GM12873 (cell line): ENCODE measurements around the gene TCEANC2.

Experiments used
- TF ChIP-seq, protein P1 (sequence below): IDR thresholded peaks from 2 replicates; pipeline ENCODE4 v1.5.1; 2012; ENCODE audit warnings: low read depth, mild to moderate bottlenecking, moderate library complexity, low read length, control low read depth; ENCODE audit not compliant: insufficient read depth; ENCODE audit errors: missing control alignments

The TCEANC2 gene

GRCh38 chr1:54064299-54064698 is 10.9 kb downstream of the TCEANC2 start:
- TF ChIP-seq, protein P1, sequence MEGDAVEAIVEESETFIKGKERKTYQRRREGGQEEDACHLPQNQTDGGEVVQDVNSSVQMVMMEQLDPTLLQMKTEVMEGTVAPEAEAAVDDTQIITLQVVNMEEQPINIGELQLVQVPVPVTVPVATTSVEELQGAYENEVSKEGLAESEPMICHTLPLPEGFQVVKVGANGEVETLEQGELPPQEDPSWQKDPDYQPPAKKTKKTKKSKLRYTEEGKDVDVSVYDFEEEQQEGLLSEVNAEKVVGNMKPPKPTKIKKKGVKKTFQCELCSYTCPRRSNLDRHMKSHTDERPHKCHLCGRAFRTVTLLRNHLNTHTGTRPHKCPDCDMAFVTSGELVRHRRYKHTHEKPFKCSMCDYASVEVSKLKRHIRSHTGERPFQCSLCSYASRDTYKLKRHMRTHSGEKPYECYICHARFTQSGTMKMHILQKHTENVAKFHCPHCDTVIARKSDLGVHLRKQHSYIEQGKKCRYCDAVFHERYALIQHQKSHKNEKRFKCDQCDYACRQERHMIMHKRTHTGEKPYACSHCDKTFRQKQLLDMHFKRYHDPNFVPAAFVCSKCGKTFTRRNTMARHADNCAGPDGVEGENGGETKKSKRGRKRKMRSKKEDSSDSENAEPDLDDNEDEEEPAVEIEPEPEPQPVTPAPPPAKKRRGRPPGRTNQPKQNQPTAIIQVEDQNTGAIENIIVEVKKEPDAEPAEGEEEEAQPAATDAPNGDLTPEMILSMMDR, result no peak

DNA sequence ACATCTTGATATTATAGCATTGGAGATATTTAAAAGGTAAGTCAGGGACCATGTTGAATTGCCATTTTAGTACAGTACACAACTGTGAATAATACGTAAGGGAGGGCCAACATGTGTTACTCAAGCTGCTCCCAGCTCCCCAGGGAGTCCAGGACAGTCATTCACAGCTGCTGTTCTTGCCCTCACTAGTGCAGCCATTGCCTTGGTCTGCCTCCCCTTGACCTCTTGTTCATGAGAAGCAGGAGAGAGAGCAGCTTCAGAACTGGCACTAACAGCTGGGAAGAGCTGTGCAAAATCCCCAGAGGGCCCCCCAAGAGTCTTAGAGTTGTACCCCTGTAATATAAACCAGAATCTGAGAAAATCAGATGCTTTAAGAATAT is 16.4 kb downstream of the TCEANC2 start:
- TF ChIP-seq, protein P1, result no peak

DNA sequence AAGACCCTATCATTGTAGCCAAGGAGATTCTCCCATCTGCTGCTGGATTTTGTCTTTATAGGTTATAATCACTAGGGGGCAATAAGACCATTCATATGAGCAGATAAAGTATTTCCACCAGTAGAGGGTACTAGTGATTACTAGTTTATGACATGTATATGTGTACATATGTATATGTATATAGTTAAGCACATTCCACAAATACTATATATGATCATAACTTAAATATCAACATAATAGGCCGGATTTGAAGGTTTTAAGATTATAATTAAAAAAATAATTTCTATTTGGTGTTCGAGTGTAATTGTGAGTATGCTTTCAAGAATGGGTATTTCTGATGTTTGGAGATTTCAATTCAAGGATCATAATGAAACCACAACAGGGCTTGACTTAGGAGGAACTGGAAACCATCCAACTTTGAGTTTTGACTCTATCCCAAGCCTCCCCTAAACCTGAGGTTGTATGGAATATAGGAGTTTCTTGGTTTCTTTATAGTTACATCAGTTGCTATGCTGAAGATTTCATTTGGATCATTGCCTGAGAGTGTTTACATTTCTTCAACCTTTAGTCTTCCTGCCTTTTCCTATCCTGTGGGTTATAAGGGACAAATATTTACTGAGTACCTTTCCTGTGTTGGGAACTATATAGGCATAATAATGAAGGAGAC is 16.9 kb downstream of the TCEANC2 start:
- TF ChIP-seq, protein P1, result peak; percentile 56

GRCh38 chr1:54077359-54077758 is 24.0 kb downstream of the TCEANC2 start:
- TF ChIP-seq, protein P1, result no peak

DNA sequence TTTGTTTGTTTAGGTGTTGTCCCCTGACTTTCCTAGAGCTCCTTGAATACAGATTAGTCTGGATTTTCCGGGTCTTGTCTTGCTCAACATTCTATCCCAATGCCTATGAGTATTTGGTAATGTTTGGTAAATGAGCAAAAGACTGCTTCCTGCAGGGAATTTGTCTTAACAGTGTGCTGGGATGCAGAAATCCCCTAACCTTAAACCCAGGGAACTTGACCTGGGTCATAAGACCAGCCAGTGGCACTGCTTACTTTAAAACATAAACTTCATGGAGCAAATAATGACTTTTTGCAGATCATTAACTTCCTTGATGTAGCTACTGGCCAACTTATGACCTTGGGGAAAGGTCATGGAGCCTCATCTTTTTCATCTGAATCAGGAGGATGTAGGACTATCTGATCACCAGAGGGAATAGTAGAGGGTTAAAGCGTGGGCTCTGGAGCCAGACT is 27.2 kb downstream of the TCEANC2 start:
- TF ChIP-seq, protein P1, result no peak

- TF ChIP-seq, protein P1, result peak; percentile 93
Measured at GRCh38 chr1:54081306-54082270, 28.2 kb downstream of the TCEANC2 start.

DNA sequence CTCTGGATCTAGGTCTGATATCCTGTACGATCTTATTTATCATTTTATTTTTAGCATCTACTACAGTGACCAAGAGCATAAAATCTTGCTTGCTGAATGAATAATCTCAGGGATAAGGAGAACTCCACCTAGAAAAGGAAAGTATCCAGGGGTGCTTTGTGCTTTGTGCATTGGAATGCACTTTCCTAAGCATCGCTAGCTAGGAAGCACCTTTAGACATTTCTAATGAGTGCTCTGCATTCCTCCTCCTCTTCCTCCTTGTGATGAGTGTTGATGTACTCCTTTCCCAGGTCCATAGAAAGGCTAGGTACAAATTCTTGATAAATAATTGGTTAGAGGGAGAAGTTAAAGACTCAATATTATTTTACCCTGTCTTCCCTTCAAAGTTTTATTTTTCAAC is 31.4 kb downstream of the TCEANC2 start:
- TF ChIP-seq, protein P1, result no peak
